Measurements from ENCODE around the gene PRICKLE4. TPM values are rescaled to one million over a fixed set of nuclear protein-coding genes. Genes with fewer than 3 reads are reported as not detected.

The PRICKLE4 gene
- total and polyA plus RNA-seq, 2 of the 8 experiments (the other 6 are each of a cell fraction or from before 2014, with no cell fraction given): 0.32 to 1.4 TPM

DNA sequence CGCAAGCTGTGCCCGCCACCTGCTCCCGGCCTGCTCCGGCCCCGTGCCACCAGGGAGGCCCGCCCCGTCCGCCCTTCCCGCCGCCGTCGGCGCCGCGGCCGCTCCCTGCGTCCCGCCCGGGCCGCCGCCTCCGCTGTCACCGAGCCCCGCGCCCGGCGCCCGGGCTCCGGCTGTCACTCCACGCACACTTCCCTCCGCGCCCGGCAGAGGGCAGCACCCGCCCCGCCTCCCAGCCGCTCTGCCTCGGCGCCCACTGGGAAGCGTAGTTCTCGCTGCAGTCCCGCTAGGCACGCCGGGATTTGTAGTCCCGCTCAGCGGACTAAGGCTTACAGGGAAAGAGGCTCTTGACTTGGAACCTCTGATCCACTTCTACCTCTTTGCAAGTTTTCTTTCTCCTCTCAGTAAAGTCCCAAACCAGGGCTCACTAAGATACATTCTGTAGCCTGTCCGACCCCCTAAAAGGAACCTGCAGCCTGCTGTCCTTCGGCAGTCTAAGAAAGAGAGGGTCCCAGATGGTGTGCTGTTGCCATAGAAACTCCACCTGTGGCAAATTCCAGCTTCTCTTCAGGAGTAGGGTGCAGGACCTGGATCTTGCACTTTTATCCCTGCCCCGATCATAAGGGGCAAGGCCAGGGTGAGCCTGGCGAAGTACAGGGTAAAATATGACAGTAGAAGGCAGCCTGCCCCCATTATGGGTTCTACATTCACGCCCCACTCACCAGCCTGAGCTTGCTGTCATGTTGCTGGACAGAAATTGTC is 45.0 kb upstream of the PRICKLE4 start, which contains the start of gene TFEB:
TSS of gene TFEB (minus strand) at position 182 of the 759 bp plus-strand sequence. CDS start 44,395 bp downstream, outside the sequence.
- Histone ChIP-seq H3K23ac (ENCODE audit: insufficient read length) (no peak within 1 kb of the TSS), H3K18ac (ENCODE audit: extremely low read depth, low read length) (no peak within 1 kb of the TSS; the same call in 1 of the 2 replicates), H3K9me3 (ENCODE audit: insufficient read depth in 2 of 2, low read depth in 1 of 2, low read length in 1 of 2) (no peaks in the 10 kb centered on the region), H3K36me3 (ENCODE audit: control insufficient read depth in 2 of 4, insufficient read depth in 4 of 4, low read length in 3 of 4) (no peaks in the 10 kb centered on the region), H4K5ac (ENCODE audit: insufficient read length, low read depth, low read length) (no peak within 1 kb of the TSS), H2BK20ac (ENCODE audit: low read length) (no peak within 1 kb of the TSS), H2BK120ac (replicated peaks; ENCODE audit: low read depth, low read length) (no peak within 1 kb of the TSS), H3K9ac (replicated peaks in 1 of 4; ENCODE audit: extremely low read depth in 1 of 4, low read depth in 3 of 4, low read length in 3 of 4) (no peak within 1 kb of the TSS), H4K8ac (ENCODE audit: extremely low read depth, insufficient read depth, low read length) (no peak within 1 kb of the TSS), H4K91ac (replicated peaks; ENCODE audit: insufficient read length, low read length) (no peak within 1 kb of the TSS), H2AFZ (ENCODE audit: low read length) (peak within 1 kb of the TSS; percentile 54; the same call in 1 of the 2 replicates), H3K27me3 (replicated peaks in 1 of 4; ENCODE audit: control insufficient read depth in 3 of 4, extremely low read depth in 1 of 4, insufficient read depth in 3 of 4, low read length in 3 of 4) (peaks cover 0 to 8% (median 5%) of the 10 kb centered on the region in 4 experiments; a peak in 3 of 7 replicates), H3K79me1 (ENCODE audit: low read depth, low read length) (no peaks in the 10 kb centered on the region), H3K4me3 (ENCODE audit: extremely low read depth in 1 of 4, insufficient read depth in 2 of 4, low read depth in 3 of 4, low read length in 4 of 4) (peak within 1 kb of the TSS; percentile 36 to 74 (median 54)), H2BK15ac (ENCODE audit: low read length) (no peak within 1 kb of the TSS), H3K4me2 (ENCODE audit: insufficient read depth in 1 of 2, low read depth in 2 of 2, low read length in 2 of 2) (peak within 1 kb of the TSS; percentile 71 to 93), H3K14ac (ENCODE audit: insufficient read length) (no peak within 1 kb of the TSS), H2BK12ac (ENCODE audit: low read depth, low read length) (no peak within 1 kb of the TSS), H3K56ac (replicated peaks; ENCODE audit: insufficient read length, low read depth, low read length) (no peak within 1 kb of the TSS), H3K4me1 (replicated peaks in 1 of 4; ENCODE audit: control insufficient read depth in 3 of 4, insufficient read depth in 4 of 4, low read length in 3 of 4) (peaks cover 3 to 27% (median 14%) of the 10 kb centered on the region in 4 experiments), H3K79me2 (ENCODE audit: control insufficient read depth in 1 of 2, insufficient read depth in 2 of 2, low read length in 2 of 2) (no peaks in the 10 kb centered on the region), H4K20me1 (replicated peaks in 1 of 2; ENCODE audit: control insufficient read depth in 1 of 2, insufficient read depth in 2 of 2, low read length in 2 of 2) (peaks cover 0 to 2% of the 10 kb centered on the region in 2 experiments), H3K23me2 (ENCODE audit: low read depth, low read length) (peaks cover 9% of the 10 kb centered on the region; the same call in 1 of the 2 replicates), H2AK5ac (ENCODE audit: low read depth, low read length) (no peak within 1 kb of the TSS), H3K4ac (replicated peaks; ENCODE audit: insufficient read length, low read depth, low read length) (no peak within 1 kb of the TSS), H3K27ac (ENCODE audit: low read depth, low read length) (no peak within 1 kb of the TSS), H2BK5ac (ENCODE audit: low read depth, low read length) (no peak within 1 kb of the TSS)
- POLR2A ChIA-PET (ENCODE audit: partially characterized antibody): no interaction called here
- 9% methylated on average over 44 of the region's 50 CpGs; no CpG with 5 or more reads in 1 of the 2 experiments for WGBS, 2 experiments (ENCODE audit: extremely low coverage in 1 of 2, insufficient coverage in 1 of 2, insufficient read length in 1 of 2, insufficient replicate concordance in 2 of 2, low coverage in 1 of 2, low lambda C conversion rate in 2 of 2, missing lambda C conversion rate in 1 of 2)
- CTCF ChIA-PET (ENCODE audit: partially characterized antibody): interaction anchor here (0.6 to 5.3 kb wide), 16 partner anchors 10 to 133 kb away, joined by 3 to 37 read pairs (median 6); partner anchors contain the start of gene TOMM6
- peak; percentile 42 for FAIRE-seq
- DNase-seq (ENCODE audit: low read depth in 1 of 2, low spot score in 2 of 2): peak in 1 of 2 experiments; percentile 98
- TF ChIP-seq POU5F1 (IDR thresholded peaks at IDR 0.05; ENCODE audit: low read depth, low read length) (no peak), SIN3A (conservative IDR thresholded peaks at IDR 0.05 in 1 of 2, IDR thresholded peaks at IDR 0.05 in 1 of 2; ENCODE audit: low read depth in 1 of 2, low read length in 2 of 2) (peak; percentile 88 to 94; a peak in 3 of 4 replicates), NANOG (IDR thresholded peaks at IDR 0.05; ENCODE audit: insufficient read depth, low read depth, low read length, poor library complexity, severe bottlenecking) (no peak), POLR2A (IDR thresholded peaks at IDR 0.05; ENCODE audit: control extremely low read depth in 1 of 2, low read depth in 2 of 2, low read length in 2 of 2) (no peak), PHF8 (conservative IDR thresholded peaks at IDR 0.05; ENCODE audit: low read depth, low read length) (no peak), HDAC2 (IDR thresholded peaks at IDR 0.05; ENCODE audit: borderline replicate concordance in 1 of 2, low read depth in 2 of 2, low read length in 2 of 2) (no peak), SP4 (IDR thresholded peaks at IDR 0.05; ENCODE audit: low read length) (no peak), CBX8 (IDR thresholded peaks at IDR 0.05; ENCODE audit: borderline replicate concordance, low read depth, low read length) (no peak), SRF (IDR thresholded peaks at IDR 0.05; ENCODE audit: low read depth, low read length) (no peak), KDM1A (IDR thresholded peaks at IDR 0.05; ENCODE audit: borderline replicate concordance, low read length) (no peak), TEAD4 (IDR thresholded peaks at IDR 0.05; ENCODE audit: low read depth, low read length) (0 out of 2 replicates have a peak, but pooled peaks have one; percentile 31)
- TF ChIP-seq, protein P1, sequence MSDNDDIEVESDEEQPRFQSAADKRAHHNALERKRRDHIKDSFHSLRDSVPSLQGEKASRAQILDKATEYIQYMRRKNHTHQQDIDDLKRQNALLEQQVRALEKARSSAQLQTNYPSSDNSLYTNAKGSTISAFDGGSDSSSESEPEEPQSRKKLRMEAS (IDR thresholded peaks at IDR 0.05): no peak
